Stimulated activated naive CD4-positive, alpha-beta T cell treated with Interleukin-2 at 50 U/mL for 16 hours (primary cell): ENCODE measurements around the gene RBM47.

ENCODE experiments used
- DNase-seq: peaks from one replicate; lab custom pipeline; 2025; lab: John Stamatoyannopoulos, UW

RBM47 gene

GRCh38 chr4:40623707-40624106, 6.0 kb downstream of the RBM47 start:
- no peak for DNase-seq

- DNase-seq = no peak
Measured at GRCh38 chr4:40622913-40623312, 6.8 kb downstream of the RBM47 start.

GRCh38 chr4:40621592-40622512, 7.8 kb downstream of the RBM47 start:
- no peak for DNase-seq

GRCh38 chr4:40621229-40621591, 8.5 kb downstream of the RBM47 start:
- no peak for DNase-seq

GRCh38 chr4:40619600-40619999, 10.1 kb downstream of the RBM47 start:
- DNase-seq = no peak

- no peak for DNase-seq
Measured at GRCh38 chr4:40617872-40618271, 11.8 kb downstream of the RBM47 start.

- no peak for DNase-seq
Measured at GRCh38 chr4:40614031-40614430, 15.6 kb downstream of the RBM47 start.

GRCh38 chr4:40613456-40613855, 16.2 kb downstream of the RBM47 start:
- DNase-seq = no peak

- no peak for DNase-seq
Measured at GRCh38 chr4:40612831-40613230, 16.8 kb downstream of the RBM47 start.

- DNase-seq = no peak
Measured at GRCh38 chr4:40612283-40612682, 17.4 kb downstream of the RBM47 start.

- no peak for DNase-seq
Measured at GRCh38 chr4:40608628-40609027, 21.0 kb downstream of the RBM47 start.

- no peak for DNase-seq
Measured at GRCh38 chr4:40607221-40607620, 22.4 kb downstream of the RBM47 start.

- DNase-seq = no peak
Measured at GRCh38 chr4:40606239-40606767, 23.4 kb downstream of the RBM47 start.

- DNase-seq = no peak
Measured at GRCh38 chr4:40603281-40603680, 26.4 kb downstream of the RBM47 start.

GRCh38 chr4:40601641-40602040, 28.0 kb downstream of the RBM47 start:
- no peak for DNase-seq

- no peak for DNase-seq
Measured at GRCh38 chr4:40600850-40601249, 28.8 kb downstream of the RBM47 start.

- DNase-seq = no peak
Measured at GRCh38 chr4:40599431-40599830, 30.2 kb downstream of the RBM47 start.

- DNase-seq = no peak
Measured at GRCh38 chr4:40596522-40596921, 33.1 kb downstream of the RBM47 start.

- no peak for DNase-seq
Measured at GRCh38 chr4:40595981-40596380, 33.7 kb downstream of the RBM47 start.

- no peak for DNase-seq
Measured at GRCh38 chr4:40594261-40595178, 35.1 kb downstream of the RBM47 start.

GRCh38 chr4:40592034-40592433, 37.6 kb downstream of the RBM47 start:
- DNase-seq = no peak

- no peak for DNase-seq
Measured at GRCh38 chr4:40587826-40588225, 41.8 kb downstream of the RBM47 start.

- DNase-seq = no peak
Measured at GRCh38 chr4:40587351-40587750, 42.3 kb downstream of the RBM47 start.
